Gastrocnemius medialis (tissue), 4 donors: ENCODE results near the gene DGKG. TPM values are rescaled to one million over a fixed set of nuclear protein-coding genes. Genes with fewer than 3 reads are reported as not detected.

Source experiments
- ATAC-seq, 2 donors: fragments of 150-250 bp; one replicate each; pipeline ENCODE4 v1.9.1; 2016
- DNase-seq, 2 donors: peaks; one replicate each; pipeline ENCODE4 v3.0.0-alpha.2; 2019
- H3K27ac ChIP-seq, 4 donors: fragments of 200-600 bp; sonication (generic); 1 replicate in 1 of 4; 2 replicates in 3 of 4; pipeline ENCODE4 v1.5.1; 2016 to 2018; ENCODE audit warnings: mild to moderate bottlenecking in 2 of 4, moderate library complexity in 1 of 4
- H3K27me3 ChIP-seq, 3 donors: fragments of 200-600 bp; sonication (generic) in 2 of 3; 1 replicate in 1 of 3; 2 replicates in 2 of 3; pipeline versions ENCODE4 v1.5.1 to v1.6.0; 2016 to 2019; ENCODE audit warnings: mild to moderate bottlenecking in 1 of 3, moderate library complexity in 1 of 3
- H3K36me3 ChIP-seq, 2 donors: fragments of 200-600 bp; sonication (generic) in 1 of 2; one replicate each; pipeline ENCODE4 v1.5.1; 2017 to 2018
- H3K4me1 ChIP-seq, 2 donors: fragments of 200-600 bp; sonication (generic) in 1 of 2; one replicate each; pipeline ENCODE4 v1.5.1; 2016 to 2017; ENCODE audit warnings: mild to moderate bottlenecking in 2 of 2
- H3K4me3 ChIP-seq, 4 donors: fragments of 200-600 bp; sonication (generic) in 3 of 4; 1 replicate in 1 of 4; 2 replicates in 3 of 4; pipeline ENCODE4 v1.5.1; 2016 to 2019; ENCODE audit warnings: mild to moderate bottlenecking in 2 of 4
- H3K9me3 ChIP-seq, 3 donors: fragments of 200-600 bp; sonication (generic) in 2 of 3; 1 replicate in 1 of 3; 2 replicates in 2 of 3; pipeline ENCODE4 v1.5.1; 2016 to 2019
- CTCF ChIP-seq, 5 experiments: fragments of 450-650 bp in 3 of 5; fragments of 200-600 bp in 2 of 5; sonication (generic) in 2 of 5; IDR thresholded peaks in 4 of 5; conservative IDR thresholded peaks in 1 of 5; 1 replicate in 4 of 5; 2 replicates in 1 of 5; pipeline ENCODE4 v1.5.1; 2016 to 2019; ENCODE audit warnings: antibody characterized with exemption in 5 of 5, mild to moderate bottlenecking in 3 of 5, moderate library complexity in 3 of 5
- POLR2A ChIP-seq, 2 donors: fragments of 450-650 bp; IDR thresholded peaks; one replicate each; pipeline ENCODE4 v1.6.1; 2017; ENCODE audit warnings: antibody characterized with exemption in 2 of 2, mild to moderate bottlenecking in 2 of 2, moderate library complexity in 2 of 2
- in situ Hi-C, 4 donors: fragments of 200-750 bp; cut with MboI; loops; one replicate each; pipeline versions ENCODE4 v1.15.0 to v1.8.0; 2017; ENCODE audit warnings: low sequenced_read_pairs in 4 of 4
- intact Hi-C: fragments of 100-400 bp; cut with DNase I; formaldehyde crosslinking; loops from one replicate; pipeline ENCODE4 v1.15.1; 2023; ENCODE audit warnings: low total_unique reads
- total RNA-seq, 4 donors: library from RNA; depleted of rRNA; stranded (reverse); fragments of >200 nt; gene quantifications; one replicate each; pipeline versions ENCODE4 v1.1.0 to v1.2.3, GENCODE V29; 2016

DGKG gene
- total RNA-seq, 4 donors from 2014 or later: 5.0 to 11.2 (median 7.7) TPM

GRCh38 chr3:186375443-186375842 lies 13.4 kb upstream of the DGKG start:
- no peaks in the 10 kb centered on the region for H3K4me1 ChIP-seq
- TF ChIP-seq CTCF (IDR thresholded peaks at IDR 0.05 in 4 of 5, conservative IDR thresholded peaks at IDR 0.05 in 1 of 5) (no peak), POLR2A (IDR thresholded peaks at IDR 0.05) (no peak)
- no peaks in the 10 kb centered on the region for H3K36me3 ChIP-seq
- DNase-seq: no peak
- intact Hi-C loops: no loop called here
- no peak overlapping the region for H3K27ac ChIP-seq
- no peak overlapping the region for H3K4me3 ChIP-seq
- peaks cover 0 to 4% (median 0%) of the 10 kb centered on the region in 3 donors for H3K27me3 ChIP-seq
- no peak for ATAC-seq
- in situ Hi-C loops: no loop called here
- no peaks in the 10 kb centered on the region for H3K9me3 ChIP-seq

GRCh38 chr3:186374376-186374775 lies 12.3 kb upstream of the DGKG start:
- Histone ChIP-seq H3K27ac (no peak overlapping the region), H3K9me3 (no peaks in the 10 kb centered on the region), H3K4me1 (no peaks in the 10 kb centered on the region), H3K4me3 (no peak overlapping the region), H3K27me3 (peaks cover 0 to 4% (median 0%) of the 10 kb centered on the region in 3 donors), H3K36me3 (no peaks in the 10 kb centered on the region)
- intact Hi-C loops (no loop called here), in situ Hi-C loops (no loop called here)
- TF ChIP-seq POLR2A (IDR thresholded peaks at IDR 0.05) (no peak), CTCF (IDR thresholded peaks at IDR 0.05 in 4 of 5, conservative IDR thresholded peaks at IDR 0.05 in 1 of 5) (no peak)
- ATAC-seq (no peak), DNase-seq (no peak)

- Histone ChIP-seq H3K9me3 (no peaks in the 10 kb centered on the region), H3K27me3 (peaks cover 0 to 12% (median 6%) of the 10 kb centered on the region in 3 donors), H3K4me1 (no peaks in the 10 kb centered on the region), H3K36me3 (no peaks in the 10 kb centered on the region), H3K4me3 (no peak overlapping the region), H3K27ac (no peak overlapping the region)
- intact Hi-C loops: no loop called here
- in situ Hi-C loops: no loop called here
- no peak for ATAC-seq
- TF ChIP-seq CTCF (IDR thresholded peaks at IDR 0.05 in 4 of 5, conservative IDR thresholded peaks at IDR 0.05 in 1 of 5): no peak
- no peak for TF ChIP-seq POLR2A (IDR thresholded peaks at IDR 0.05)
- DNase-seq: no peak
These were observed 7.2 kb upstream of the DGKG start for GRCh38 chr3:186369217-186369616.

- Histone ChIP-seq H3K9me3 (no peaks in the 10 kb centered on the region), H3K4me3 (no peak overlapping the region), H3K27ac (no peak overlapping the region), H3K36me3 (no peaks in the 10 kb centered on the region), H3K27me3 (peaks cover 0 to 13% (median 9%) of the 10 kb centered on the region in 3 donors), H3K4me1 (no peaks in the 10 kb centered on the region)
- intact Hi-C loops: no loop called here
- TF ChIP-seq POLR2A (IDR thresholded peaks at IDR 0.05): no peak
- TF ChIP-seq CTCF (IDR thresholded peaks at IDR 0.05 in 4 of 5, conservative IDR thresholded peaks at IDR 0.05 in 1 of 5): no peak
- in situ Hi-C loops: no loop called here
- DNase-seq (no peak), ATAC-seq (no peak)
These were observed 6.7 kb upstream of the DGKG start for GRCh38 chr3:186368717-186369116.

GRCh38 chr3:186368176-186368575 lies 6.1 kb upstream of the DGKG start:
- no peak for TF ChIP-seq POLR2A (IDR thresholded peaks at IDR 0.05)
- no peak for TF ChIP-seq CTCF (IDR thresholded peaks at IDR 0.05 in 4 of 5, conservative IDR thresholded peaks at IDR 0.05 in 1 of 5)
- H3K4me3 ChIP-seq: no peak overlapping the region
- peaks cover under 1 to 17% (median 13%) of the 10 kb centered on the region in 3 donors for H3K27me3 ChIP-seq
- no peaks in the 10 kb centered on the region for H3K36me3 ChIP-seq
- intact Hi-C loops: no loop called here
- no peaks in the 10 kb centered on the region for H3K4me1 ChIP-seq
- in situ Hi-C loops: no loop called here
- ATAC-seq (no peak), DNase-seq (no peak)
- no peak overlapping the region for H3K27ac ChIP-seq
- H3K9me3 ChIP-seq: no peaks in the 10 kb centered on the region
